HL-60 (cell line): ENCODE measurements around the gene SMG1.
"Not testable (repeated sequence)": the region's sequence is repeated elsewhere in the genome, so short reads cannot be mapped to it uniquely, and the experiment has no call there.

Experiments used
- CTCF ChIP-seq: IDR thresholded peaks from one replicate; pipeline ENCODE4 v1.5.1; 2011; ENCODE audit warnings: low read length, control low read depth, inconsistent platforms; ENCODE audit not compliant: insufficient read depth
- POLR2AphosphoS5 ChIP-seq: IDR thresholded peaks from 2 replicates; pipeline ENCODE4 v1.6.1; 2012; ENCODE audit warnings: low read depth
- REST ChIP-seq: IDR thresholded peaks from 2 replicates; pipeline ENCODE4 v1.6.1; 2012; ENCODE audit warnings: low read depth; ENCODE audit not compliant: insufficient replicate concordance
- SPI1 ChIP-seq: IDR thresholded peaks from 2 replicates; pipeline ENCODE4 v1.6.1; 2012; ENCODE audit warnings: low read depth, mild to moderate bottlenecking, borderline replicate concordance

- TF ChIP-seq CTCF, SPI1, POLR2AphosphoS5, REST: not testable (repeated sequence)
Measured at GRCh38 chr16:18774651-18775050, 151.6 kb downstream of the SMG1 start.
